MCF 10A (cell line): ENCODE results near the gene RAX2. TPM values are rescaled to one million over a fixed set of nuclear protein-coding genes. Genes with fewer than 3 reads are reported as not detected.

Experiments
- BruUV-seq: library from RNA; stranded (reverse); fragments of 400-500 nt; replicated peaks from 2 replicates; lab custom pipeline; 2021; lab: Mats Ljungman, UMichigan
- CTCF ChIA-PET: fragments of 300-600 bp; sonication (Branson Sonifier 250); formaldehyde crosslinking; extraction: SDS; loops from one replicate; lab custom pipeline; 2021; ENCODE audit warnings: antibody characterized with exemption, inconsistent platforms; lab: Yijun Ruan, JAX
- POLR2A ChIA-PET: fragments of 300-600, 350-650 bp; sonication (Branson Sonifier 250); formaldehyde crosslinking; extraction: SDS; loops from one replicate; lab custom pipeline; 2020; ENCODE audit warnings: antibody characterized with exemption, inconsistent platforms; lab: Yijun Ruan, JAX
- DNase-seq: peaks from one replicate; pipeline ENCODE4 v3.0.0-alpha.2; 2018; ENCODE audit not compliant: unreplicated experiment
- H3K27ac Mint-ChIP-seq: one replicate; pipeline ENCODE4 v1.8.0; 2022; ENCODE audit warnings: mild to moderate bottlenecking, low read depth, mixed read lengths; ENCODE audit not compliant: unreplicated experiment
- H3K27me3 Mint-ChIP-seq: one replicate; pipeline ENCODE4 v1.8.0; 2022; ENCODE audit warnings: mixed read lengths; ENCODE audit not compliant: insufficient read depth, unreplicated experiment
- H3K36me3 Mint-ChIP-seq: one replicate; pipeline ENCODE4 v1.8.0; 2022; ENCODE audit warnings: mild to moderate bottlenecking, moderate library complexity, mixed read lengths; ENCODE audit not compliant: insufficient read depth, unreplicated experiment
- H3K4me1 Mint-ChIP-seq: one replicate; pipeline ENCODE4 v1.8.0; 2022; ENCODE audit warnings: mixed read lengths; ENCODE audit not compliant: insufficient read depth, unreplicated experiment
- H3K4me3 Mint-ChIP-seq: one replicate; pipeline ENCODE4 v1.8.0; 2022; ENCODE audit warnings: mild to moderate bottlenecking, moderate library complexity, mixed read lengths; ENCODE audit not compliant: unreplicated experiment
- H3K9me3 Mint-ChIP-seq: one replicate; pipeline ENCODE4 v1.8.0; 2022; ENCODE audit warnings: mixed read lengths; ENCODE audit not compliant: unreplicated experiment
- intact Hi-C: fragments of 100-400 bp; cut with micrococcal nuclease; formaldehyde crosslinking; loops from 2 replicates; pipeline ENCODE4 v1.14.1; 2022
- total RNA-seq: library from RNA; stranded (reverse); gene quantifications from 2 replicates; pipeline ENCODE4 v1.2.3, GENCODE V29; 2022
- TF ChIP-seq, protein P1 (sequence below): fragments of 200-600 bp; IDR thresholded peaks from one replicate; pipeline ENCODE4 v1.8.0; 2022; ENCODE audit warnings: antibody characterized with exemption, mild to moderate bottlenecking; ENCODE audit not compliant: unreplicated experiment

The RAX2 gene
- total RNA-seq, 1 experiment from 2014 or later, result not detected

DNA sequence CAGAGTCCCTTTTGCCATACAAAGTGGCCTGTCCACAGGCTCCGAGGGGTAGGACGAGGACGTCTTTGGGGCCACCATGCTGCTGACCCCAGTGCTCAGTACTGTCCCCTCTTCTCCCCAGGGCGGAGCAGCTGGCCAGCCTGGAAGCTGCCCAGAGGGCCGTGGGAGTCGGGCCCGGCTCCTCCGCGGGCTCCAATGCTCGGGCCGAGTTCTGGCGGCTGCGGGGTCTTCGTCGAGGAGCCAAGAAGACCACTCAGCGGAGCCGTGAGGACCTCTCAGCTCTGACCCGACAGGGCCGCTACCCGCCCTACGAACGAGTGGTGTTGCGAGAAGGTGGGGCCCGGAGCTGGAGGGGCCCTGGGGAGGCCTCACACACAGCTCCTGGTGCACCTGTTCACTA, 31.6 kb downstream of the RAX2 start:
- TF ChIP-seq, protein P1, sequence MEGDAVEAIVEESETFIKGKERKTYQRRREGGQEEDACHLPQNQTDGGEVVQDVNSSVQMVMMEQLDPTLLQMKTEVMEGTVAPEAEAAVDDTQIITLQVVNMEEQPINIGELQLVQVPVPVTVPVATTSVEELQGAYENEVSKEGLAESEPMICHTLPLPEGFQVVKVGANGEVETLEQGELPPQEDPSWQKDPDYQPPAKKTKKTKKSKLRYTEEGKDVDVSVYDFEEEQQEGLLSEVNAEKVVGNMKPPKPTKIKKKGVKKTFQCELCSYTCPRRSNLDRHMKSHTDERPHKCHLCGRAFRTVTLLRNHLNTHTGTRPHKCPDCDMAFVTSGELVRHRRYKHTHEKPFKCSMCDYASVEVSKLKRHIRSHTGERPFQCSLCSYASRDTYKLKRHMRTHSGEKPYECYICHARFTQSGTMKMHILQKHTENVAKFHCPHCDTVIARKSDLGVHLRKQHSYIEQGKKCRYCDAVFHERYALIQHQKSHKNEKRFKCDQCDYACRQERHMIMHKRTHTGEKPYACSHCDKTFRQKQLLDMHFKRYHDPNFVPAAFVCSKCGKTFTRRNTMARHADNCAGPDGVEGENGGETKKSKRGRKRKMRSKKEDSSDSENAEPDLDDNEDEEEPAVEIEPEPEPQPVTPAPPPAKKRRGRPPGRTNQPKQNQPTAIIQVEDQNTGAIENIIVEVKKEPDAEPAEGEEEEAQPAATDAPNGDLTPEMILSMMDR, result no peak
- peaks cover 11% of the 10 kb centered on the region for H3K27me3 Mint-ChIP-seq
- CTCF ChIA-PET, result interaction anchor here (0.6 kb wide), 1 partner anchor 14 kb away, joined by 3 read pairs; no protein-coding TSS in a partner anchor
- no peaks in the 10 kb centered on the region for H3K4me1 Mint-ChIP-seq
- H3K27ac Mint-ChIP-seq, result no peak overlapping the region
- no peaks in the 10 kb centered on the region for H3K36me3 Mint-ChIP-seq
- BruUV-seq, result no TSS peak
- H3K9me3 Mint-ChIP-seq, result no peaks in the 10 kb centered on the region
- no peak overlapping the region for H3K4me3 Mint-ChIP-seq
- intact Hi-C loops, result no loop called here
- POLR2A ChIA-PET, result no interaction called here
- DNase-seq, result no peak

- BruUV-seq, result no TSS peak
- no peaks in the 10 kb centered on the region for H3K4me1 Mint-ChIP-seq
Observed at GRCh38 chr19:3738477-3739220, 33.4 kb downstream of the RAX2 start.

GRCh38 chr19:3737487-3738205, 34.4 kb downstream of the RAX2 start:
- Mint-ChIP-seq H3K36me3 (no peaks in the 10 kb centered on the region), H3K27me3 (peaks cover 11% of the 10 kb centered on the region), H3K27ac (no peak overlapping the region), H3K4me1 (no peaks in the 10 kb centered on the region), H3K9me3 (no peaks in the 10 kb centered on the region), H3K4me3 (no peak overlapping the region)
- DNase-seq, result no peak
- CTCF ChIA-PET, result interaction anchor here (0.6 to 0.7 kb wide), 3 partner anchors 17 to 126 kb away, joined by 3 to 4 read pairs (median 3); no protein-coding TSS in a partner anchor
- intact Hi-C loops, result no loop called here
- POLR2A ChIA-PET, result interaction anchor here (0.7 kb wide), 1 partner anchor 248 kb away, joined by 3 read pairs; the partner anchor contains the start of gene EEF2
- TF ChIP-seq, protein P1, result no peak
- no TSS peak for BruUV-seq

More at GRCh38 chr19:3738477-3739220, 33.4 kb downstream of the RAX2 start:
- H3K27ac Mint-ChIP-seq, result no peak overlapping the region
- intact Hi-C loops, result no loop called here
- ChIA-PET CTCF (interaction anchor here (0.6 to 1.5 kb wide), 3 partner anchors 48 to 127 kb away, joined by 3 to 6 read pairs (median 4); no protein-coding TSS in a partner anchor), POLR2A (interaction anchor here (0.8 kb wide), 1 partner anchor 24 kb away, joined by 3 read pairs; the partner anchor contains the start of gene MRPL54)
- TF ChIP-seq, protein P1, result no peak
- no peaks in the 10 kb centered on the region for H3K36me3 Mint-ChIP-seq
- peaks cover 11% of the 10 kb centered on the region for H3K27me3 Mint-ChIP-seq
- H3K4me3 Mint-ChIP-seq, result no peak overlapping the region
- H3K9me3 Mint-ChIP-seq, result no peaks in the 10 kb centered on the region
- DNase-seq, result no peak
